ENCODE data around the gene MED12.

MED12 gene

DNA sequence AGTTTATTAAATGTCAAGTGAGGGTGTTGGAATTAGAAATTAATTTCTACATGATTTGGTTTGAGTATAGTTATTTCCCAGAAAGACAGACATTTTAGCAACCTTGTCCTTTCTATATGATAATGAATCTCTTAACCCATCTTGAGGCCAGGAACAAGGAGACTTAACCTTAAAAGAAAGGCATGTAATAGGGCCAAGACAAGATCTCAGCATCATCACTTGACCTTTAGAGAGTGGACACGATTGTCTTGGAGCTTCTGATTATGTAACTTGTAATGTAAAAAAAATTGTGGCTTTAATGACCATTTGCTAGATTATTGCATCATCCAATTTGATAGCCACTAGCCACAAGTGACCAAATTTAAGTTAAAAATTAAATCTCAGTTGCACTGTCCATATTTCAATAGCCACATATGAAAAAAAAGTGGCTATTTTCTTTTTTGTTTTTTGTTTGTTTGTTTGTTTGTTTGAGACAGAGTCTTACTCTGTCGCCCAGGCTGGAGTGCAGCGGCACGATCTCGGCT lies 36.2 kb upstream of the MED12 start:
- Histone ChIP-seq H3F3A (ENCODE audit: insufficient read depth) (no peaks in the 10 kb centered on the region), H3K9ac (ENCODE audit: low read length) (no peak overlapping the region), H3K9me2 (replicated peaks; ENCODE audit: insufficient read depth, low read length) (no peaks in the 10 kb centered on the region), H3K4me3 (ENCODE audit: insufficient read depth, low read length, poor library complexity, severe bottlenecking) (no peak overlapping the region), H3K27ac (ENCODE audit: low read depth, low read length) (no peak overlapping the region), H3K27me3 (ENCODE audit: low read length) (no peaks in the 10 kb centered on the region), H2AFZ (ENCODE audit: low read depth, low read length, severe bottlenecking) (no peak overlapping the region), H3K79me2 (ENCODE audit: insufficient read depth, low read length) (no peaks in the 10 kb centered on the region), H3K36me3 (ENCODE audit: low read length) (no peaks in the 10 kb centered on the region), H4K20me1 (ENCODE audit: low read depth, low read length) (no peaks in the 10 kb centered on the region), H3K4me2 (ENCODE audit: low read depth, low read length, poor library complexity, severe bottlenecking) (no peak overlapping the region), H3K9me3 (ENCODE audit: insufficient read depth, low read length) (no peaks in the 10 kb centered on the region)
- TF ChIP-seq, protein P1, sequence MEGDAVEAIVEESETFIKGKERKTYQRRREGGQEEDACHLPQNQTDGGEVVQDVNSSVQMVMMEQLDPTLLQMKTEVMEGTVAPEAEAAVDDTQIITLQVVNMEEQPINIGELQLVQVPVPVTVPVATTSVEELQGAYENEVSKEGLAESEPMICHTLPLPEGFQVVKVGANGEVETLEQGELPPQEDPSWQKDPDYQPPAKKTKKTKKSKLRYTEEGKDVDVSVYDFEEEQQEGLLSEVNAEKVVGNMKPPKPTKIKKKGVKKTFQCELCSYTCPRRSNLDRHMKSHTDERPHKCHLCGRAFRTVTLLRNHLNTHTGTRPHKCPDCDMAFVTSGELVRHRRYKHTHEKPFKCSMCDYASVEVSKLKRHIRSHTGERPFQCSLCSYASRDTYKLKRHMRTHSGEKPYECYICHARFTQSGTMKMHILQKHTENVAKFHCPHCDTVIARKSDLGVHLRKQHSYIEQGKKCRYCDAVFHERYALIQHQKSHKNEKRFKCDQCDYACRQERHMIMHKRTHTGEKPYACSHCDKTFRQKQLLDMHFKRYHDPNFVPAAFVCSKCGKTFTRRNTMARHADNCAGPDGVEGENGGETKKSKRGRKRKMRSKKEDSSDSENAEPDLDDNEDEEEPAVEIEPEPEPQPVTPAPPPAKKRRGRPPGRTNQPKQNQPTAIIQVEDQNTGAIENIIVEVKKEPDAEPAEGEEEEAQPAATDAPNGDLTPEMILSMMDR (IDR thresholded peaks at IDR 0.05; ENCODE audit: insufficient read depth, low read length, poor library complexity, severe bottlenecking): no peak
- TF ChIP-seq EZH2phosphoT487 (conservative IDR thresholded peaks at IDR 0.05; ENCODE audit: low read length): no peak

DNA sequence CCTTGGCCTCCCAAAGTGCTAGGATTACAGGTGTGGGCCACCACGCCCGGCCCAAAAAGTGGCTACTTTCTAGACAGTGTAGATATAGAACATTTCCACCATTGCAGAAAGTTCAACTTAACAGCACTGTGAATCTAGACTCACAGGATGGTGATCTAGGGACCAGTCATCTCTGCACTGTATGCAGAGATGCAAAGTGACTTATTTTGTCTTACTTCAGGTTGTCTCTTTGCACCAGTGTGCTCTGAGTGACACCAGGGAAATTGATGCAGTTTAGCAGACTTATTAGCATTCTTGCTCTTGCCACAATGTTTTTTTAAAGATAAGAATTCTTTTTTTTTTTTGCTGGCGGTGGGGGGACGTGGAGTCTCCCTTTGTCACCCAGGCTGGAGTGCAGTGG lies 35.6 kb upstream of the MED12 start:
- Histone ChIP-seq H3K36me3 (ENCODE audit: low read length) (no peaks in the 10 kb centered on the region), H3K27ac (ENCODE audit: low read depth, low read length) (no peak overlapping the region), H2AFZ (ENCODE audit: low read depth, low read length, severe bottlenecking) (no peak overlapping the region), H3K27me3 (ENCODE audit: low read length) (no peaks in the 10 kb centered on the region), H3K9me3 (ENCODE audit: insufficient read depth, low read length) (no peaks in the 10 kb centered on the region), H3F3A (ENCODE audit: insufficient read depth) (no peaks in the 10 kb centered on the region), H4K20me1 (ENCODE audit: low read depth, low read length) (no peaks in the 10 kb centered on the region), H3K9me2 (replicated peaks; ENCODE audit: insufficient read depth, low read length) (no peaks in the 10 kb centered on the region), H3K9ac (ENCODE audit: low read length) (no peak overlapping the region), H3K4me3 (ENCODE audit: insufficient read depth, low read length, poor library complexity, severe bottlenecking) (no peak overlapping the region), H3K4me2 (ENCODE audit: low read depth, low read length, poor library complexity, severe bottlenecking) (no peak overlapping the region), H3K79me2 (ENCODE audit: insufficient read depth, low read length) (no peaks in the 10 kb centered on the region)
- TF ChIP-seq, protein P1 (IDR thresholded peaks at IDR 0.05; ENCODE audit: insufficient read depth, low read length, poor library complexity, severe bottlenecking): no peak
- TF ChIP-seq EZH2phosphoT487 (conservative IDR thresholded peaks at IDR 0.05; ENCODE audit: low read length): no peak

DNA sequence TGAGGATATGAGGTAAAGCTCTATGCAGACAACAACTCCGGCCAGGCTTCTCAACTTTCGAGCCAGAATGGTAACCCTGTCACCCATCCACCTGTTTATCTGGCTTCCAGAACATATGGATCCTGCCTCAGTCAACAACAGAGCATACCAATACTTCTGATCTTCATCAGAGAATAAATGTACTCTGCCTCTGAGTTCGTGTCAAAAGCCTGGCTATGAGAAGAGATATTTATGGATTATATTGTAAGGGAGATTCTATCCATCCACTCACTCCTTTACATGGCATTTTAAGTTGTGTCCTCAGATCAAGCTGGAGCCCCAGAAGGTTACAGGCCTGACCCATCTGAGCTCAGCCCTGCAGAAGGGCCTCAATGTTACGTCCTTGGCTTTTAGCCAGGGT lies 32.5 kb upstream of the MED12 start:
- H3K79me2 ChIP-seq (ENCODE audit: insufficient read depth, low read length): no peaks in the 10 kb centered on the region

More for the DNA sequence above, 32.5 kb upstream of the MED12 start:
- Histone ChIP-seq H3F3A (ENCODE audit: insufficient read depth) (no peaks in the 10 kb centered on the region), H3K4me2 (ENCODE audit: low read depth, low read length, poor library complexity, severe bottlenecking) (no peak overlapping the region), H2AFZ (ENCODE audit: low read depth, low read length, severe bottlenecking) (no peak overlapping the region), H3K27ac (ENCODE audit: low read depth, low read length) (no peak overlapping the region), H3K9me2 (replicated peaks; ENCODE audit: insufficient read depth, low read length) (no peaks in the 10 kb centered on the region), H3K4me3 (ENCODE audit: insufficient read depth, low read length, poor library complexity, severe bottlenecking) (no peak overlapping the region), H3K27me3 (ENCODE audit: low read length) (no peaks in the 10 kb centered on the region), H3K36me3 (ENCODE audit: low read length) (no peaks in the 10 kb centered on the region), H4K20me1 (ENCODE audit: low read depth, low read length) (no peaks in the 10 kb centered on the region), H3K9ac (ENCODE audit: low read length) (no peak overlapping the region), H3K9me3 (ENCODE audit: insufficient read depth, low read length) (no peaks in the 10 kb centered on the region)
- TF ChIP-seq, protein P1 (IDR thresholded peaks at IDR 0.05; ENCODE audit: insufficient read depth, low read length, poor library complexity, severe bottlenecking): no peak
- no peak for TF ChIP-seq EZH2phosphoT487 (conservative IDR thresholded peaks at IDR 0.05; ENCODE audit: low read length)

Data from SU-DHL-6 (cell line).